Activated CD8-positive, alpha-beta T cell treated with anti-CD3 and anti-CD28 coated beads for 36 hours (primary cell): ENCODE results near the gene ZDHHC24. TPM values are rescaled to one million over a fixed set of nuclear protein-coding genes. Genes with fewer than 3 reads are reported as not detected.

Experiments used
- ATAC-seq: fragments of 200-7000 bp; cut with Tn5 transposase; one replicate; pipeline ENCODE4 v1.10.0; 2021; ENCODE audit warnings: mild to moderate bottlenecking, moderate library complexity
- CTCF ChIA-PET: fragments of 350-600 bp; sonication (Branson Sonifier 250); formaldehyde crosslinking; loops from one replicate; lab custom pipeline; 2021; ENCODE audit warnings: antibody characterized with exemption; lab: Charles Lee
- POLR2A ChIA-PET: fragments of 350-600 bp; sonication (Branson Sonifier 250); formaldehyde crosslinking; loops from one replicate; lab custom pipeline; 2021; ENCODE audit warnings: antibody characterized with exemption; lab: Charles Lee
- DNase-seq: peaks from one replicate; pipeline ENCODE4 v3.0.0-alpha.2; 2020
- H3K27ac Mint-ChIP-seq: one replicate; pipeline ENCODE4 v1.8.0; 2021; ENCODE audit warnings: mild to moderate bottlenecking, mixed read lengths
- H3K27me3 Mint-ChIP-seq: one replicate; pipeline ENCODE4 v1.8.0; 2021; ENCODE audit warnings: mixed read lengths
- H3K36me3 Mint-ChIP-seq: one replicate; pipeline ENCODE4 v1.8.0; 2021; ENCODE audit warnings: low read depth, mixed read lengths
- H3K4me1 Mint-ChIP-seq: one replicate; pipeline ENCODE4 v1.8.0; 2021; ENCODE audit warnings: low read depth, mixed read lengths
- H3K4me3 Mint-ChIP-seq: one replicate; pipeline ENCODE4 v1.8.0; 2021; ENCODE audit warnings: mild to moderate bottlenecking, moderate library complexity, mixed read lengths
- H3K9me3 Mint-ChIP-seq: one replicate; pipeline ENCODE4 v1.8.0; 2021; ENCODE audit warnings: mixed read lengths
- CTCF ChIP-seq: fragments of 200-600 bp; IDR thresholded peaks from one replicate; pipeline ENCODE4 v1.8.0; 2022; ENCODE audit warnings: antibody characterized with exemption, mild to moderate bottlenecking
- intact Hi-C: fragments of 100-400 bp; cut with micrococcal nuclease; formaldehyde crosslinking; loops from one replicate; pipeline ENCODE4 v1.10.0; 2022
- total RNA-seq, 2 experiments: library from RNA; stranded (reverse); gene quantifications; one replicate each; pipeline ENCODE4 v1.2.3, GENCODE V29; 2021

ZDHHC24 gene
- total RNA-seq, 2 experiments from 2014 or later: 13.2 to 14.0 TPM

GRCh38 chr11:66562907-66563583, 17.2 kb upstream of the ZDHHC24 start:
- DNase-seq: no peak
- Mint-ChIP-seq H3K36me3 (no peaks in the 10 kb centered on the region), H3K27ac (no peak overlapping the region), H3K27me3 (peaks cover 7% of the 10 kb centered on the region), H3K4me3 (no peak overlapping the region), H3K4me1 (peaks cover 4% of the 10 kb centered on the region), H3K9me3 (no peaks in the 10 kb centered on the region)
- CTCF ChIA-PET: interaction anchor here (1.1 to 1.8 kb wide), 4 partner anchors 16 to 132 kb away, joined by 3 to 7 read pairs (median 4); partner anchors contain the start of genes ACTN3 and RBM4B
- POLR2A ChIA-PET: interaction anchor here (0.6 to 1.9 kb wide), 6 partner anchors 13 to 705 kb away, joined by 3 to 6 read pairs (median 4); partner anchors contain the start of gene RBM4B
- intact Hi-C loops: no loop called here
- ATAC-seq: no peak
- TF ChIP-seq CTCF: no peak

- TF ChIP-seq CTCF: no peak
- Mint-ChIP-seq H3K36me3 (no peaks in the 10 kb centered on the region), H3K4me1 (peaks cover 3% of the 10 kb centered on the region), H3K27ac (no peak overlapping the region), H3K27me3 (peaks cover 8% of the 10 kb centered on the region), H3K9me3 (no peaks in the 10 kb centered on the region), H3K4me3 (no peak overlapping the region)
- ChIA-PET POLR2A (interaction anchor here (0.5 to 1.9 kb wide), 7 partner anchors 13 to 706 kb away, joined by 3 to 6 read pairs (median 3); partner anchors contain the start of genes BBS1 and RBM4B), CTCF (interaction anchor here (0.9 to 1.5 kb wide), 4 partner anchors 16 to 133 kb away, joined by 3 to 7 read pairs (median 4); partner anchors contain the start of genes ACTN3, CCDC87, CCS and RBM4B)
- no peak for ATAC-seq
- DNase-seq: no peak
- intact Hi-C loops: no loop called here
These were observed 16.4 kb upstream of the ZDHHC24 start for GRCh38 chr11:66562275-66562674.

- peaks cover 9% of the 10 kb centered on the region for H3K27me3 Mint-ChIP-seq
- CTCF ChIA-PET: interaction anchor here (0.9 to 1.3 kb wide), 3 partner anchors 15 to 117 kb away, joined by 3 to 7 read pairs (median 4); partner anchors contain the start of genes ACTN3, CCDC87, CCS and RBM4B
- DNase-seq (no peak), ATAC-seq (no peak)
- intact Hi-C loops: no loop called here
- H3K36me3 Mint-ChIP-seq: no peaks in the 10 kb centered on the region
- H3K4me3 Mint-ChIP-seq: no peak overlapping the region
- POLR2A ChIA-PET: interaction anchor here (0.5 to 1.3 kb wide), 3 partner anchors 13 to 84 kb away, joined by 3 read pairs; partner anchors contain the start of gene BBS1
- no peak overlapping the region for H3K27ac Mint-ChIP-seq
- no peaks in the 10 kb centered on the region for H3K9me3 Mint-ChIP-seq
- no peak for TF ChIP-seq CTCF
- peaks cover 3% of the 10 kb centered on the region for H3K4me1 Mint-ChIP-seq
These were observed 16.1 kb upstream of the ZDHHC24 start for GRCh38 chr11:66561975-66562248.

GRCh38 chr11:66561178-66561974, 15.5 kb upstream of the ZDHHC24 start:
- Mint-ChIP-seq H3K9me3 (no peaks in the 10 kb centered on the region), H3K36me3 (no peaks in the 10 kb centered on the region), H3K4me1 (peaks cover 3% of the 10 kb centered on the region), H3K4me3 (no peak overlapping the region), H3K27ac (no peak overlapping the region), H3K27me3 (peaks cover 9% of the 10 kb centered on the region)
- intact Hi-C loops: no loop called here
- POLR2A ChIA-PET: interaction anchor here (0.5 to 1.3 kb wide), 3 partner anchors 13 to 85 kb away, joined by 3 read pairs; partner anchors contain the start of gene BBS1
- no peak for TF ChIP-seq CTCF
- DNase-seq: no peak
- CTCF ChIA-PET: interaction anchor here (0.9 to 1.3 kb wide), 2 partner anchors 15 to 31 kb away, joined by 3 to 4 read pairs; partner anchors contain the start of genes ACTN3, CCDC87 and CCS
- no peak for ATAC-seq
